Measurements from ENCODE around the gene CHSY3. TPM values are rescaled to one million over a fixed set of nuclear protein-coding genes. Genes with fewer than 3 reads are reported as not detected.

The CHSY3 gene
- total RNA-seq, 1 donor from 2014 or later: 3.9 TPM

- Histone ChIP-seq H3K27me3 (no peaks in the 10 kb centered on the region), H3K36me3 (no peaks in the 10 kb centered on the region), H3K9me3 (no peaks in the 10 kb centered on the region), H3K4me3 (no peak overlapping the region), H3K27ac (no peak overlapping the region), H3K4me1 (no peaks in the 10 kb centered on the region)
- no peak for DNase-seq (ENCODE audit: extremely low spot score in 2 of 2)
- intact Hi-C loops (cut with DNase I): no loop called here
- no peak for TF ChIP-seq POLR2A (IDR thresholded peaks at IDR 0.05)
- TF ChIP-seq, protein P1, sequence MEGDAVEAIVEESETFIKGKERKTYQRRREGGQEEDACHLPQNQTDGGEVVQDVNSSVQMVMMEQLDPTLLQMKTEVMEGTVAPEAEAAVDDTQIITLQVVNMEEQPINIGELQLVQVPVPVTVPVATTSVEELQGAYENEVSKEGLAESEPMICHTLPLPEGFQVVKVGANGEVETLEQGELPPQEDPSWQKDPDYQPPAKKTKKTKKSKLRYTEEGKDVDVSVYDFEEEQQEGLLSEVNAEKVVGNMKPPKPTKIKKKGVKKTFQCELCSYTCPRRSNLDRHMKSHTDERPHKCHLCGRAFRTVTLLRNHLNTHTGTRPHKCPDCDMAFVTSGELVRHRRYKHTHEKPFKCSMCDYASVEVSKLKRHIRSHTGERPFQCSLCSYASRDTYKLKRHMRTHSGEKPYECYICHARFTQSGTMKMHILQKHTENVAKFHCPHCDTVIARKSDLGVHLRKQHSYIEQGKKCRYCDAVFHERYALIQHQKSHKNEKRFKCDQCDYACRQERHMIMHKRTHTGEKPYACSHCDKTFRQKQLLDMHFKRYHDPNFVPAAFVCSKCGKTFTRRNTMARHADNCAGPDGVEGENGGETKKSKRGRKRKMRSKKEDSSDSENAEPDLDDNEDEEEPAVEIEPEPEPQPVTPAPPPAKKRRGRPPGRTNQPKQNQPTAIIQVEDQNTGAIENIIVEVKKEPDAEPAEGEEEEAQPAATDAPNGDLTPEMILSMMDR (IDR thresholded peaks at IDR 0.05): no peak
- no peak for TF ChIP-seq POLR2AphosphoS5 (IDR thresholded peaks at IDR 0.05; ENCODE audit: insufficient read depth in 1 of 2, low read depth in 1 of 2)
Measured at GRCh38 chr5:130159968-130160367, 255.7 kb downstream of the CHSY3 start.

DNA sequence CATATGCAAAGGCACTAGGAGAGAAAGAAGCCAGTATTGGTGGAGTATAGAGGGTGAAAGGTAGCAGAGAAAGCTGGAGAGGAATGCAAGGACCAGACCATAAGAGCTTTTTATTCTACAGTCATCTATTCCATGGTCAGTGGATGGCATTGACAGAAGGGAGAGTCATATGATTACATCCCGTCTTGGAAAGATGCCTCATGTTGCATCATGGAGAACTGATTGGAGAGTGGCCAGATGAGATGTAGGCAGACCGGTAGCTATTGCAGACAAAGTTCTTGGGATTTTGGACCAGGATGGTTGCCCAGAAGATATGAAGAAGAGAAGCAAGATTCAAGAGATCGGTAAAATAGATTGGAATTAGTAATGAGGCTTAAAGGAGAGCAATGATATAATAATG is 260.7 kb downstream of the CHSY3 start:
- H3K27ac ChIP-seq: no peak overlapping the region
- no peak overlapping the region for H3K4me3 ChIP-seq
- no peak for DNase-seq (ENCODE audit: extremely low spot score in 2 of 2)
- TF ChIP-seq POLR2A (IDR thresholded peaks at IDR 0.05) (no peak), POLR2AphosphoS5 (IDR thresholded peaks at IDR 0.05; ENCODE audit: insufficient read depth in 1 of 2, low read depth in 1 of 2) (no peak)
- TF ChIP-seq, protein P1 (IDR thresholded peaks at IDR 0.05): no peak
- H3K4me1 ChIP-seq: no peaks in the 10 kb centered on the region
- no peaks in the 10 kb centered on the region for H3K36me3 ChIP-seq
- intact Hi-C loops (cut with DNase I): no loop called here
- no peaks in the 10 kb centered on the region for H3K27me3 ChIP-seq
- no peaks in the 10 kb centered on the region for H3K9me3 ChIP-seq

DNA sequence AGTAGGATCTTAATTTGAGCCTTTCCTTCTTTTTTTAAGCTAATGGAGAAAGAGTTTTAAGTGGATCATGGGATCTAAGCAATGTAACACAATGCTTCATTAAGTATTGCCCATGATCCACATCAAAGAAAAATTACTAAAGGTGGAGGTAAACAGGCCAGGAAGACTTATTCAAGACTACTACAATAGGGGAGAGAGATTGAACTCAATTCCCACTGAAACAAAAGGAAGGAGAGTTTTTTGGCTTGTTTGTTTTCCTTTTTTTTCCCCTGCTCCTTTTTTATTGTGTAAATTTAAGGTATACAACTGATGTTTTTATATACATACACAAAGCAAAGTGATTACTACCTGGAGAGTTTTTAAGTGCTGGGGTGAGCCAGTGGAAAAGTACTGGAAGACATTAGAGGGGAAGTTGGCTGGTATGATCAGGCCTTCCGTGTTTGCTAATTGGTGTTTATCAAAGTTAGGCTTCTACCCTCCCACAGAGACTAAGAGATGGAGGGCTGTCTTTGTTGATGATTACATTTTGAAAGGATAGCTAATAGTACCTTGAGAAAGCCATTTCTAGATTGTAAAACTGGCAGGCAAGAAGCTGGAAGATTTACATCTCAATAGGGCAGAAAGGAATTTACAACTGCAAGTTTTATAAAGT is 262.7 kb downstream of the CHSY3 start:
- Histone ChIP-seq H3K27me3 (no peaks in the 10 kb centered on the region), H3K9me3 (no peaks in the 10 kb centered on the region), H3K4me1 (no peaks in the 10 kb centered on the region), H3K36me3 (no peaks in the 10 kb centered on the region), H3K4me3 (no peak overlapping the region), H3K27ac (no peak overlapping the region)
- TF ChIP-seq, protein P1 (IDR thresholded peaks at IDR 0.05): no peak
- no peak for TF ChIP-seq POLR2AphosphoS5 (IDR thresholded peaks at IDR 0.05; ENCODE audit: insufficient read depth in 1 of 2, low read depth in 1 of 2)
- no peak for TF ChIP-seq POLR2A (IDR thresholded peaks at IDR 0.05)
- DNase-seq (ENCODE audit: extremely low spot score in 2 of 2): no peak
- intact Hi-C loops (cut with DNase I): no loop called here

GRCh38 chr5:130168211-130168610 is 263.9 kb downstream of the CHSY3 start:
- Histone ChIP-seq H3K9me3 (no peaks in the 10 kb centered on the region), H3K4me1 (no peaks in the 10 kb centered on the region), H3K4me3 (no peak overlapping the region), H3K36me3 (no peaks in the 10 kb centered on the region), H3K27me3 (no peaks in the 10 kb centered on the region), H3K27ac (no peak overlapping the region)
- intact Hi-C loops (cut with DNase I): no loop called here
- TF ChIP-seq POLR2A (IDR thresholded peaks at IDR 0.05): no peak
- TF ChIP-seq POLR2AphosphoS5 (IDR thresholded peaks at IDR 0.05; ENCODE audit: insufficient read depth in 1 of 2, low read depth in 1 of 2): no peak
- TF ChIP-seq, protein P1 (IDR thresholded peaks at IDR 0.05): no peak
- DNase-seq (ENCODE audit: extremely low spot score in 2 of 2): no peak

DNA sequence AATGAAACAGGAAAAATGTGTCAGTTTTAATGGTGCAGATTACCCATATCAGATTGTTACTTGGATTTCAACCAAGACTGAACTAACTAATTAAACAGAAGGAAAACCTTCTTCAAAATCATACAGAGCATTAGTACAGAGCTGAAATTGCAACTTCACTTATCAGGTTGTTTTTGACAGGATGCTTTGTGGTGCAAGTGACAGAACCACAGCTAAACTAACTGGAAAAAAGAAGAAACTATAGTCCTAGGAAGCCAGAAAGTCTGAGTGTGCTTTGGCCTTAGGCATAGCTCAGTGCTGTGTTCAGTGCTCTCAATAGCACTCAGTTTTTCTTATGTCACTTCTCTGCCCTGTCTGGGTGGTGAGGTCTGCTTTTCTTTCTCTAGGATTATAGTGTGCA is 267.4 kb downstream of the CHSY3 start:
- H3K4me3 ChIP-seq: no peak overlapping the region
- no peaks in the 10 kb centered on the region for H3K9me3 ChIP-seq
- TF ChIP-seq POLR2AphosphoS5 (IDR thresholded peaks at IDR 0.05; ENCODE audit: insufficient read depth in 1 of 2, low read depth in 1 of 2) (no peak), POLR2A (IDR thresholded peaks at IDR 0.05) (no peak)
- TF ChIP-seq, protein P1 (IDR thresholded peaks at IDR 0.05): no peak
- DNase-seq (ENCODE audit: extremely low spot score in 2 of 2): no peak
- no peaks in the 10 kb centered on the region for H3K4me1 ChIP-seq
- no peaks in the 10 kb centered on the region for H3K27me3 ChIP-seq
- H3K36me3 ChIP-seq: no peaks in the 10 kb centered on the region
- H3K27ac ChIP-seq: no peak overlapping the region
- intact Hi-C loops (cut with DNase I): no loop called here
